H1 (cell line): ENCODE measurements around the gene SAMM50. TPM values are rescaled to one million over a fixed set of nuclear protein-coding genes. Genes with fewer than 3 reads are reported as not detected.

ENCODE experiments used
- CTCF ChIA-PET: fragments of 300-600 bp; sonication (Branson Sonifier 250); formaldehyde crosslinking; loops from one replicate; lab custom pipeline; 2021; ENCODE audit not compliant: partially characterized antibody; lab: Charles Lee
- POLR2A ChIA-PET: fragments of 300-600 bp; sonication (Branson Sonifier 250); formaldehyde crosslinking; loops from one replicate; lab custom pipeline; 2021; ENCODE audit warnings: inconsistent platforms; ENCODE audit not compliant: partially characterized antibody; lab: Charles Lee
- DNase-seq, 2 experiments: peaks; one replicate each; pipeline versions ENCODE4 v3.0.0 to v3.0.0-alpha.2; 2010 to 2022; ENCODE audit warnings: low spot score in 2 of 2, low read depth in 1 of 2, mixed read lengths in 1 of 2
- FAIRE-seq: peaks from 2 replicates; lab custom pipeline; 2011; peaks lifted over from hg19 to GRCh38; lab: Jason Lieb, UNC
- H2AFZ ChIP-seq: 2 replicates; pipeline ENCODE4 v1.8.1; 2012; ENCODE audit warnings: low read length, inconsistent platforms
- H2AK5ac ChIP-seq: 2 replicates; pipeline ENCODE4 v1.6.1; 2013; ENCODE audit warnings: low read depth, low read length
- H2BK120ac ChIP-seq: replicated peaks from 2 replicates; pipeline ENCODE3; 2013; ENCODE audit warnings: low read depth, low read length, inconsistent platforms
- H2BK12ac ChIP-seq: 2 replicates; pipeline ENCODE4 v1.6.1; 2013; ENCODE audit warnings: low read depth, low read length
- H2BK15ac ChIP-seq: 2 replicates; pipeline ENCODE4 v1.6.1; 2013; ENCODE audit warnings: low read length
- H2BK20ac ChIP-seq: 2 replicates; pipeline ENCODE4 v1.6.1; 2013; ENCODE audit warnings: low read length
- H2BK5ac ChIP-seq: 2 replicates; pipeline ENCODE4 v1.6.1; 2013; ENCODE audit warnings: low read depth, low read length
- H3K14ac ChIP-seq: 2 replicates; pipeline ENCODE4 v1.6.1; 2013; ENCODE audit warnings: inconsistent platforms; ENCODE audit not compliant: insufficient read length
- H3K18ac ChIP-seq: 2 replicates; pipeline ENCODE4 v1.6.1; 2013; ENCODE audit warnings: low read length; ENCODE audit errors: extremely low read depth
- H3K23ac ChIP-seq: 2 replicates; pipeline ENCODE4 v1.6.1; 2013; ENCODE audit warnings: inconsistent platforms; ENCODE audit not compliant: insufficient read length
- H3K23me2 ChIP-seq: 2 replicates; pipeline ENCODE4 v1.6.1; 2013; ENCODE audit warnings: low read depth, low read length
- H3K27ac ChIP-seq: 2 replicates; pipeline ENCODE4 v1.6.1; 2011; ENCODE audit warnings: low read depth, low read length, inconsistent platforms
- H3K27me3 ChIP-seq, 4 experiments: replicated peaks in 1 of 4; 1 replicate in 1 of 4; 2 replicates in 3 of 4; pipeline versions ENCODE4 v1.6.1 to v1.8.1; 2011 to 2013; ENCODE audit warnings: low read length in 3 of 4, mild to moderate bottlenecking in 3 of 4, inconsistent platforms in 2 of 4, mixed read lengths in 2 of 4, moderate library complexity in 1 of 4; ENCODE audit not compliant: control insufficient read depth in 3 of 4, insufficient read depth in 3 of 4; ENCODE audit errors: extremely low read depth in 1 of 4
- H3K36me3 ChIP-seq, 4 experiments: 2 replicates each; pipeline versions ENCODE4 v1.6.1 to v1.8.1; 2011 to 2013; ENCODE audit warnings: mild to moderate bottlenecking in 4 of 4, low read length in 3 of 4, moderate library complexity in 2 of 4, control low read depth in 1 of 4, inconsistent platforms in 1 of 4; ENCODE audit not compliant: insufficient read depth in 4 of 4, control insufficient read depth in 2 of 4
- H3K4ac ChIP-seq: replicated peaks from 2 replicates; pipeline ENCODE3; 2013; ENCODE audit warnings: low read length, low read depth, mixed read lengths, inconsistent platforms; ENCODE audit not compliant: insufficient read length
- H3K4me1 ChIP-seq, 4 experiments: replicated peaks in 1 of 4; 1 replicate in 1 of 4; 2 replicates in 3 of 4; pipeline versions ENCODE4 v1.6.1 to v1.8.1; 2011 to 2013; ENCODE audit warnings: low read length in 3 of 4, inconsistent platforms in 2 of 4, mixed read lengths in 1 of 4; ENCODE audit not compliant: insufficient read depth in 4 of 4, control insufficient read depth in 3 of 4
- H3K4me2 ChIP-seq, 2 experiments: 2 replicates each; pipeline versions ENCODE4 v1.6.1 to v1.8.1; 2011 to 2013; ENCODE audit warnings: low read depth in 2 of 2, low read length in 2 of 2, control low read depth in 1 of 2, inconsistent platforms in 1 of 2, mild to moderate bottlenecking in 1 of 2; ENCODE audit not compliant: insufficient read depth in 1 of 2
- H3K4me3 ChIP-seq, 4 experiments: fragments of 200-600, 300-600 bp in 1 of 4; sonication (generic), shearing (Covaris generic), sonication (Bioruptor Twin) in 1 of 4; 2 replicates each; pipeline versions ENCODE4 v1.5.1 to v1.8.1; 2011 to 2016; ENCODE audit warnings: low read length in 4 of 4, low read depth in 3 of 4, control low read depth in 2 of 4, inconsistent platforms in 2 of 4, mild to moderate bottlenecking in 2 of 4, mixed read lengths in 1 of 4, moderate library complexity in 1 of 4; ENCODE audit not compliant: insufficient read depth in 2 of 4; ENCODE audit errors: extremely low read depth in 1 of 4
- H3K56ac ChIP-seq: replicated peaks from 2 replicates; pipeline ENCODE3; 2013; ENCODE audit warnings: low read depth, mild to moderate bottlenecking, mixed read lengths, low read length, inconsistent platforms; ENCODE audit not compliant: insufficient read length
- H3K79me1 ChIP-seq: 2 replicates; pipeline ENCODE4 v1.6.1; 2013; ENCODE audit warnings: low read depth, low read length, control low read depth
- H3K79me2 ChIP-seq, 2 experiments: 2 replicates each; pipeline versions ENCODE4 v1.6.1 to v1.8.1; 2012 to 2013; ENCODE audit warnings: low read length in 2 of 2, mild to moderate bottlenecking in 2 of 2, inconsistent platforms in 1 of 2; ENCODE audit not compliant: insufficient read depth in 2 of 2, control insufficient read depth in 1 of 2
- H3K9ac ChIP-seq, 4 experiments: replicated peaks in 1 of 4; 1 replicate in 1 of 4; 2 replicates in 3 of 4; pipeline versions ENCODE4 v1.6.1 to v1.8.1; 2011 to 2013; ENCODE audit warnings: low read depth in 3 of 4, low read length in 3 of 4, control low read depth in 2 of 4, mild to moderate bottlenecking in 2 of 4, moderate library complexity in 2 of 4, inconsistent platforms in 1 of 4; ENCODE audit errors: extremely low read depth in 1 of 4
- H3K9me3 ChIP-seq, 2 experiments: 2 replicates each; pipeline versions ENCODE4 v1.6.1 to v1.8.1; 2012 to 2013; ENCODE audit warnings: mild to moderate bottlenecking in 2 of 2, moderate library complexity in 2 of 2, control low read depth in 1 of 2, inconsistent platforms in 1 of 2, low read depth in 1 of 2, low read length in 1 of 2, mixed read lengths in 1 of 2; ENCODE audit not compliant: insufficient read depth in 2 of 2
- H4K20me1 ChIP-seq, 2 experiments: replicated peaks in 1 of 2; 2 replicates each; pipeline versions ENCODE3 to v1.8.1; 2011 to 2013; ENCODE audit warnings: inconsistent platforms in 2 of 2, low read length in 2 of 2, mild to moderate bottlenecking in 1 of 2; ENCODE audit not compliant: insufficient read depth in 2 of 2, control insufficient read depth in 1 of 2
- H4K5ac ChIP-seq: 2 replicates; pipeline ENCODE4 v1.6.1; 2013; ENCODE audit warnings: low read length, low read depth, mixed read lengths, inconsistent platforms; ENCODE audit not compliant: insufficient read length
- H4K8ac ChIP-seq: 2 replicates; pipeline ENCODE4 v1.8.0; 2013; ENCODE audit warnings: mild to moderate bottlenecking, moderate library complexity, low read length, inconsistent platforms; ENCODE audit not compliant: insufficient read depth; ENCODE audit errors: extremely low read depth
- H4K91ac ChIP-seq: replicated peaks from 2 replicates; pipeline ENCODE3; 2013; ENCODE audit warnings: low read length, mixed read lengths, inconsistent platforms; ENCODE audit not compliant: insufficient read length
- BRCA1 ChIP-seq: IDR thresholded peaks from 2 replicates; pipeline ENCODE4 v1.6.1; 2012; ENCODE audit warnings: low read depth, low read length, improper control_type of control experiment
- CBX5 ChIP-seq: fragments of 300-800, 300-1000 bp; sonication (generic); IDR thresholded peaks from 2 replicates; pipeline ENCODE4 v1.7.1; 2016; ENCODE audit warnings: antibody characterized with exemption, low read length, low read depth
- CTCF ChIP-seq, 3 experiments: IDR thresholded peaks; 1 replicate in 2 of 3; 2 replicates in 1 of 3; pipeline versions ENCODE4 v1.5.1 to v1.6.1; 2011; ENCODE audit warnings: low read length in 3 of 3, mild to moderate bottlenecking in 3 of 3, inconsistent platforms in 2 of 3, low read depth in 1 of 3, moderate library complexity in 1 of 3; ENCODE audit not compliant: insufficient read depth in 1 of 3; ENCODE audit errors: control extremely low read depth in 1 of 3
- JUN ChIP-seq: IDR thresholded peaks from 2 replicates; pipeline ENCODE4 v1.6.1; 2011; ENCODE audit warnings: low read depth, mild to moderate bottlenecking, improper control_type of control experiment, low read length
- NANOG ChIP-seq: IDR thresholded peaks from 2 replicates; pipeline ENCODE4 v1.6.1; 2011; ENCODE audit warnings: low read length, low read depth, mild to moderate bottlenecking, inconsistent platforms; ENCODE audit not compliant: insufficient read depth, poor library complexity, severe bottlenecking
- POLR2A ChIP-seq, 2 experiments: IDR thresholded peaks; 1 replicate in 1 of 2; 2 replicates in 1 of 2; pipeline ENCODE4 v1.6.1; 2011; ENCODE audit warnings: low read depth in 2 of 2, low read length in 2 of 2, mild to moderate bottlenecking in 2 of 2; ENCODE audit errors: control extremely low read depth in 1 of 2
- SIX5 ChIP-seq: IDR thresholded peaks from 2 replicates; pipeline ENCODE4 v1.6.1; 2011; ENCODE audit warnings: mild to moderate bottlenecking, low read depth, low read length
- SP1 ChIP-seq: IDR thresholded peaks from 2 replicates; pipeline ENCODE4 v1.6.1; 2011; ENCODE audit warnings: low read depth, low read length
- USF2 ChIP-seq: IDR thresholded peaks from 2 replicates; pipeline ENCODE4 v1.6.1; 2011; ENCODE audit warnings: low read length, improper control_type of control experiment
- WGBS, 2 experiments: shearing (Covaris generic) in 1 of 2; methylation state at CpG; one replicate each; pipeline versions ENCODE4 v1.1.6 to v1.1.7; 2013 to 2015; ENCODE audit warnings: low lambda C conversion rate in 2 of 2, mixed read lengths in 2 of 2, inconsistent platforms in 1 of 2, low coverage in 1 of 2, missing lambda C conversion rate in 1 of 2; ENCODE audit not compliant: insufficient replicate concordance in 2 of 2, insufficient coverage in 1 of 2, insufficient read length in 1 of 2; ENCODE audit errors: extremely low coverage in 1 of 2, missing lambda C conversion rate in 1 of 2; 5-methylcytosine and 5-hydroxymethylcytosine counted together
- polyA plus RNA-seq, 7 experiments: library from polyadenylated mRNA; depleted of rRNA in 3 of 7; stranded (reverse) in 5 of 7; unstranded in 2 of 7; fragments of >200 nt in 5 of 7; fragments of 200-250 nt in 2 of 7; gene quantifications; 1 replicate in 5 of 7; 2 replicates in 1 of 7; 4 replicates in 1 of 7; pipeline versions ENCODE4 v1.2.1 to v1.2.3, GENCODE V29; 2011 to 2013; ENCODE audit warnings: missing spikeins in 2 of 7, mixed read lengths in 2 of 7
- total RNA-seq: library from RNA; stranded (reverse); fragmentation: NEBNext Ultra II Directional; extraction: Animal tissue kit (Norgen Biotek cat#: 25700); gene quantifications from 2 replicates; pipeline ENCODE4 v1.2.1, GENCODE V29; 2021

The SAMM50 gene
- total and polyA plus RNA-seq, 2 of the 8 experiments (the other 6 are each of a cell fraction or from before 2014, with no cell fraction given): 45.4 to 70.3 TPM

- H3K27me3 ChIP-seq: no peaks in the 10 kb centered on the region
- ChIA-PET CTCF (interaction anchor here (0.5 to 2.9 kb wide), 5 partner anchors 40 to 298 kb away, joined by 3 to 11 read pairs (median 3); no protein-coding TSS in a partner anchor), POLR2A (no interaction called here)
- H4K20me1 ChIP-seq: no peaks in the 10 kb centered on the region
- H3K36me3 ChIP-seq: no peaks in the 10 kb centered on the region
- H2BK15ac ChIP-seq: no peak overlapping the region
- H2BK5ac ChIP-seq: no peak overlapping the region
- H3K27ac ChIP-seq: no peak overlapping the region
- H2AFZ ChIP-seq: no peak overlapping the region
- H3K4me1 ChIP-seq: peaks cover 0 to 3% (median 0%) of the 10 kb centered on the region in 4 experiments; a peak in 1 of 7 replicates
- DNase-seq: no peak
- H3K56ac ChIP-seq: no peak overlapping the region
- no peaks in the 10 kb centered on the region for H3K79me2 ChIP-seq
- no peak overlapping the region for H4K91ac ChIP-seq
- H3K4ac ChIP-seq: no peak overlapping the region
- H2AK5ac ChIP-seq: no peak overlapping the region
- H2BK120ac ChIP-seq: no peak overlapping the region
- no peak overlapping the region for H2BK12ac ChIP-seq
- no peaks in the 10 kb centered on the region for H3K23me2 ChIP-seq
- no peak overlapping the region for H3K23ac ChIP-seq
- H3K4me3 ChIP-seq: no peak overlapping the region
- H2BK20ac ChIP-seq: no peak overlapping the region
- 73% methylated on average over 20 of the region's 21 CpGs; no CpG with 5 or more reads in 1 of the 2 experiments for WGBS, 2 experiments
- no peak for FAIRE-seq
- no peak overlapping the region for H3K9ac ChIP-seq
- H4K8ac ChIP-seq: no peak overlapping the region
- H3K18ac ChIP-seq: no peak overlapping the region
- H3K4me2 ChIP-seq: no peak overlapping the region
- H3K79me1 ChIP-seq: no peaks in the 10 kb centered on the region; the same call in 1 of the 2 replicates
- no peaks in the 10 kb centered on the region for H3K9me3 ChIP-seq
- H3K14ac ChIP-seq: no peak overlapping the region
- no peak overlapping the region for H4K5ac ChIP-seq
- no peak for TF ChIP-seq BRCA1
- no peak for TF ChIP-seq POLR2A (IDR thresholded peaks at IDR 0.05; ENCODE audit: control extremely low read depth in 1 of 2, low read depth in 2 of 2, low read length in 2 of 2)
- no peak for TF ChIP-seq SIX5
- no peak for TF ChIP-seq JUN
- TF ChIP-seq USF2: no peak
- no peak for TF ChIP-seq SP1
- no peak for TF ChIP-seq NANOG
- no peak for TF ChIP-seq CTCF (IDR thresholded peaks at IDR 0.05; ENCODE audit: control extremely low read depth in 1 of 3, insufficient read depth in 1 of 3, low read depth in 1 of 3, low read length in 3 of 3)
- TF ChIP-seq CBX5: no peak
Measured at GRCh38 chr22:44031158-44031952, 76.1 kb downstream of the SAMM50 start.
